NCI-H510A (cell line): ENCODE results near the gene HOXC5.
A peak's percentile ranks its signal among the peaks of the same experiment; 100 is the strongest.

Experiments
- DNase-seq: peaks from one replicate; lab custom pipeline; 2025; lab: John Stamatoyannopoulos, UW

HOXC5 gene

DNA sequence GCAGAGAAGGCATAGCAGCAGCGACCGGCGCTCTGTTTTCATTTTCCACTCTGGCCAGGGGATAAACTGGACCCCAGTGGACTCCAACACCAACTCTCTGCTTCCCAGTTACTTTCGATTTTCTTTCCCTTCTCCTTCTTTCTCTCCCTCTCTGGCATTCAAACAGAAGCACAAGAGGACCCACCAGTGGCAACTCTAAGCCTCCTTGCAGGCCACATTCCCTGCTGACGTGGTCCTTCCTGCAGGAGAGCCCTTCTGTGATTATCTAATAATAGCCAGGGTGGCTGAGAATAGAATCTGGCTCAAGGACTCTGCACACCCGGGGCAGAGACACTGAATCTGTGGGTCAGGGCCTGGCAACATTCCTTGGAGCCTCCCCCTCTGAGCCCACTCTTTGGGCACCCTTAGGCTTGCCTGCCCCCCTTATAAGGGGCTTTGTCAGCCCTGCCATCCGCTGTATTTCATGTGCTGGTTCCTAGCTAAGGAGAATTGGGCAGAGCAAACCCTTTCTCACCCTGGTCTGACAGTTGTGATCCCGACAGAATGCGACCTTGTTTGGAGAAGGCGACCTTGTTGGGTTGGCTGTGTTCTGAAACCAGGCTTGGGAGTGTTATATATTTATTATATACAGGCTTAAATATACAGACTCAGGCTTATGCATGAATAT lies 12.8 kb upstream of the HOXC5 start:
- DNase-seq = no peak

DNA sequence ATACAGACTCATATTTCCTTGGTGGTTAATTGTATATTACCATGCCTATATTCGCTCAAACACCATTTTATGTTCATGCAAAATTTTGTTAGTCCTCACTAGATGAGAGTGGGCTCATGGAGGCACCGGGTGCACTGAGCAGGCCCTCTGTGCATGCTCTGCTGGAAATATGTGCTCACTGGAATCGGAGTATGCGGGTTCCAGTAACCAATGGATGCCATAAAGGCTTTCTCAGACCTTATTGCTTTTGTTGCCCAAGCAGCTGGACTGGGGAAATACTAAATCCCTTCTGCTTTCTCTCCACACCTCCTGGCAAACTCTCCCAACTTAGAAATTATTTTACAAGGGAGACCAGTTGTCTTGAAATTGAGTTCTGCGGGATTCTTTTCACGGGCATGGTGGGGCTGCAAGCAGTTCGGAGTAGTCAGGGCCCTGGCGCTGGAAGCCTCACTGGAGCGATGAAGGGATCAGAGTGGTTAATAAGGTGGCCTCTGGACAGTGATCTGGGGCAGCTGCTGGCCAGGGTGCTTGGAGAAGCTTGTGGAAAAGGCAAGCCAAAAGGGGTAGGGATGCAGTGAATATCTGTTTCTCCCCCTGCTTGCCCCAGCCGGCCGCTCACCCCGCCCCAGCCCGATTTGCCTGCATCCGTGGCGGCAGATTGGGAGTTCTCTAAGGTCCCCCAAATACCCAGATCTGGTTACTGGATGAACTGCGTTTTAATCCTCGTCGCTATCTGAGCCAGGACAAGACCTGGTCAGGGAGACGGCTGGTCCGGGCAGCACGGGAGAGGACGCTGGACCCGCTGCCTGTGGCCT lies 12.1 kb upstream of the HOXC5 start:
- DNase-seq = no peak

DNA sequence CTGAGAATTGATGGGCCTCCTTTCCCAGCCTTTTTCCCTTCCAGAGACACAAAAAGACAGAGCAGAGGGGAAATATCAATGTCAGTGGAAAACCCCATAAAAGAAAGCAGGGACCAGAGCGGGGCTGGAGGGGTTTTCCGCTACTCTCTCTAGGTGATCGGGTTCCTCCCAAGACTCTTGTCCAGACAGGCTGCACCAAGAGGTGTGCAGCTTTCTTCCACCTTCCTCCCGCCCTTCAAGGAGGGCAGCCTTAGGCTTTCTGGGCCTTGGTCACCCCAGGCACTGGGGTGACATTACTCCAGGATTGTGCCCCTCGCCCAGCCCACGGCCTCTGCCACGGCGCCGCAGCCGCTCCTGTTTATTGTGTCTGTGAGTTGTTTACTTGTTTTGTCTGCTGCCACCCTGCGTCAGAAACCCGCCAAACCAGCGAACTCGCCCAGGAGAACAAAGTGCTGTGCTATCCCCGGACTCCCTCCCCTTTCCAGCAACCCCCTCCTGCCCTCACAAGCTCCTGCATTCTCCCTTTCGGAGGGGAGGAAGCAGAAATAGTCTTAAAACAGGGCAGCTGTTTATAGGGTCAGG lies 11.3 kb upstream of the HOXC5 start:
- peak; percentile 24 for DNase-seq

DNA sequence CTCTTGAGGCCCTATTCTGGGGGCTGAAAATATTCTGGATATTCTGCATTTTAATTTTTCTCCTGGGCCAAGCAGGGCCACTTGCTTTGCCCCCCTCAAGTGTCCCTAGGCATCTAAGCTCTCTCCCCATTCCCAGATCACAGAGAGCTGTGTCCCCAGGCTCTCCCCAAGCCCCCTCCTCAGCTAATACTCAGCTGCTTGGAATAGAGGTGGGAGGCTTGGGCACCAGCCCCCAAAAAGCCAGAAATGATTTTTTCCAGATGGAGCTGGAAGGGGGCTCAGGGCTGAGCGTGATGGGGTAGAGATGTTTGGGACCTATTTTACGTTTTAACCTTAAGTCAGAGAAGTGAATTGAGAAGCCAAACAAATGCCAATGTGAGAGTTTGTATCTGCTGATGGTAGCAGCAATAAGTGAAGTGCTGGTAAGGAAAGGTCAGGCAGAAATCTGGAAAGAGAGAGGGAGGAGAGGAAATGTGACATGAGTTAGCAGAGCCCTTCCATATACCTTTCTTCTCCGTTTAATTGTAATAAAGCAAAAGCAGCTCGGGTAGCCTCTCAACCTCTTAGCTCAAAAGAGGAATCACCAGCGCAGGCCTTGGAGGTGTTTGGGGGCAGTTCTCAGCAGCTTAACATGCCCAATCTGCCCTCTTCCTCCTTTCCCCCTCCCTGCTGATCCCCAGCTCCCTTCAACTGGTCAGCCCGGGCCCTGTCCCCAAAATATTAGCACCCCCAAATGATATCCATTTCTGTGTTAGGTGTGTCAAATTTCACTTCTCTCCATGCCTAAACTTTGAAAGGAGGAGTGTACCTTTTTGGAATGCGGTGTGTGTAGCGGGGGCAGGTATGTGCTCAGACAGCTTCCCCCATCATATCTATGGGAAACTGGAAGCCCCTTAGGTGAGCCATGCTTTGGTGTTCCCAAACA lies 9.6 kb upstream of the HOXC5 start:
- no peak for DNase-seq

DNA sequence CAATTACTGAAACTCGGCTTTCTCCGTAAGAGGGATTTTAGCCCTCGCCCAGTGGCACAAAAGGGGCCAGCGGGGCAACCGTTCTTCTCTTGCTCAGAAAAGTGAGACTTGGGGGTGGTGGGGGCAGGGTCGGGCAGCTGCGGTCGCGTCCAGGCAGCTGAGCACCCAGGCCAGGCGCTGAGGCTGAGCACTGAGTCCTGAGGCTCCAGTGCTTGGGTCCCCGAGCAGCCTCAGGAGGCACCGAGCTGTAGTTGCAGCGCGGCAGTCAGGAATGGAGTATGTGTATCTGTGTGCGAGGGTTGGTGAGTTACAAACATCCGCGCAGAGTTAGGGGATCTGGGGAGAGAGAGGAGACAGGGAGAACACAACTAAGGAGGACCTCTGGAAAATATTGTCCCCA lies 8.7 kb upstream of the HOXC5 start:
- DNase-seq = no peak

DNA sequence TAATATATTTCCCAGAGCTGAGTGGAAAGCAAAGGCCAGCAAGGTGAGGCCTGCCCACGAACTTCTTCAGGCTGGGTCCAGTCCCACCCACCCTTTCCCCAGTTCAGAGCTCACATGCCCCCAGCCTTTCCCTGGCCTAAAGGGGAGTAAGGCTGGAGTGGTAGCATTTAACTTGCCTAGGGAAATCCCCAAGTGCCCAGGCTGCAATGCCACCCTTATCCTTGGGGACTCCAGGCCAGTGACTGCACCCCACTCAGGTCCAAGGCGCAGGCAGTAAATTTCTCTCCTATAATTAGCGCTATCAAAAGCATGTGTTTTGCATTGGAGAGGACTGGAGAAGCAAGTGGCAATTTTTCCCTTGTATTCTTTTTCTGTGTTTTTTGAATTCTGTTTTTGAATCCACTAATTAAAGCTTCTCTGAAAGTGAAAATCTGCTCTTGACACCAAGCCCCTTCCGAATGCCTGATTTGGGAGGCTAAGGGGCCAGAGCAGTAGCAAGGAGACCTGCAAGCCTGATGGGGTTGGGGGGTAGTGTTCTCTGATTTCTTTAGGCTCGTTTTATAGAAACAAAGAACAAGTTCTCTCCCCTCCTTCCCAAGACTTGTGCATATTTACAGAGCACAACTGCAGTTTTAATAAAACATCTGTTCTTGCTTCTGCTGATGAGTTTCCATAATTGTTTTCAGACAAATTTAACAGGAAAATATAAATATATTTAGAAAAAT lies 8.1 kb upstream of the HOXC5 start:
- no peak for DNase-seq

DNA sequence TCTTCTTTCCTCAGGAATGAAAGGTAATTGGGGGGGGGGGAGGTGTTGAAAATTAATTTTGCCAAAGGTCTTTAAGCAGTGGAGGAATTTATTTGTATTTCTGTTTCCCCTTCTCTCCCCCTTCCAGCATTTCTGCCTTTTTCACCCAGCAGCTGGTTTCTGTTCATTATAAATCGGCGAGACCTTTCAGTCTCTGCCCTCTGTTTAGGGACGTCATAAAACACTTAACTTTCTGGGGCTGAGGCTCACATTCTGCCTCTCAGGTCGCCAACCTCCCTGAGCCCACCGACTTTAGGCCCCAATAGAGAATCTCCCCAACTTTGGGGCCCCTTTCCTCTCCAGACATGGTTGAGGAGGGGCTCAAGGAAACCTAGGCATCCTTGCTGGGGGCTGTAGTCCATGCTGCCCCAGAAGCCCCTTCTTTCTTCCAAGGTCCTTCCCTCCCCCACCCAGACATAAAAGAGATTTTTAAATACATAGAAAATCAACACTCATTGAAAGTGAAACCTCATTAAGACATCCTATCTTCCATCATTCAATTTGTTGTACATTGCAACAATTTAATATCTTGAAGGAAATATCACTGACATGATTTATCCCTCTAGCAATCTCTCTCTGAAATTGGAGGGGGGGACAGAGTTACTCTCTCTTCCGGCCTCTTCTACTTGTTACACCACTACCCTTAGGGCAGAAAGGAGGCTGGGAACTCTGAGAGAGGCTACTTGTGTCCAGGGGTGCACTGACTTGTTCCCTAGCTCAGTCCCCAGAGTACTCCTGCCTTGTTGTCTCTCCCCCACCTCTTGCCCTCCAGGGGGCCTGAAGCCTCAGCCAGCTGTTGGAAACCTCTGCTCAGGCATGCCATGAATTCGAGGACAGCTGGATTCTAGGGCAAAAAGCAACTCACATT lies 7.1 kb upstream of the HOXC5 start:
- DNase-seq = no peak

DNA sequence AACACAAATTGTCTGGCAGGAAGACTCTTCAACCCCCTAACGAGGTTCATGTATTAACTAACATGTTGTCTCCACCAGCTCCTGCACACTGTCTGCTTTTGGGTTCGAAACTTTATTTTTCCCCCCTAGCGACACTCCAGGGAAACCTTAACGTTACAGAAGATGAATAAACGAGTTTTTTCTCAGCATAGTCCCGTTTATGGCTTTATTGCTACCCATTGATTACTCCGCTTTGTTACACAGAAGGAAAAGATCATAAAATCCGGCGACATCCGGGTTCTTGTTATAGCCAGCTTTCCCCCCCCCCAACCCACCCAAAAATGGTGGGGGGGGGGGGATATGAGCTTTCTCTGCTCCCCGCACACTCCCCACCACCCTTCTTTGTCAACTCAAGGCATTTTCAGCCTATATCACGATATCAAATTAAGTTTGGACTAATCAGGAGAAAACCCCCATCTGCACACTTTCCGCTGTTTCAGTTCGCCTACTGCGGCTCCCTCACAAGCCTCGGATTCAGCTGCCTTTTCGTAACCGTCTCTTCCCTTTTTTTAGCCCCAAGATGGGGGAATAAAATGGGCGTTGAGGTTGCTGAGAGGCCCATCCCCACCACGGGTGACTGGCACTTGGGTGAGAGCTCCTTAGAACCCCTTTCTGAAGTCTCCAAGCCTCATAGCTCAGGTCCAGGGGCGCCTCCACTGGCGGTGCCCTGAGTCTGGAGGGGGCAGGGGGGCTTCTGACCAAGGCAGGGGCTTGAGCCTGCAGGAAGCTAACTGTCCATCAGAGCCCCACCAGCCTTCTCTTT lies 6.0 kb upstream of the HOXC5 start:
- no peak for DNase-seq

DNA sequence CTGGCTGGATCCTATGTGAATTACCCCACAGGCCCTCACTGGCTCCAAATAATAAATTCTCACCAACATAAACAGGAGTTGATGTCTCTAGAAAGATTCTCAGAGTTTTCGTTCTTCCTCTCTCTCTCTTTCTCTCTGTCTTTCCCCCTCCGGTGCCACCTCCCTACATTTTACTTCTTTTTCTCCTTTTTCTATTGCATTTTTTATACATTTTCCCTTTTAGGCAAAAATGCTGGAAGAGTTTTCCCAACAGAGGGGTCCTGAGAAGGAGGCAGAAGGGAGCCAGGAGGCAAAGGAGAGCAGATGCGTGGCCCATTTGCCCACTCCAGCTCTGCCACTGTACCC lies 5.4 kb upstream of the HOXC5 start:
- DNase-seq = no peak

DNA sequence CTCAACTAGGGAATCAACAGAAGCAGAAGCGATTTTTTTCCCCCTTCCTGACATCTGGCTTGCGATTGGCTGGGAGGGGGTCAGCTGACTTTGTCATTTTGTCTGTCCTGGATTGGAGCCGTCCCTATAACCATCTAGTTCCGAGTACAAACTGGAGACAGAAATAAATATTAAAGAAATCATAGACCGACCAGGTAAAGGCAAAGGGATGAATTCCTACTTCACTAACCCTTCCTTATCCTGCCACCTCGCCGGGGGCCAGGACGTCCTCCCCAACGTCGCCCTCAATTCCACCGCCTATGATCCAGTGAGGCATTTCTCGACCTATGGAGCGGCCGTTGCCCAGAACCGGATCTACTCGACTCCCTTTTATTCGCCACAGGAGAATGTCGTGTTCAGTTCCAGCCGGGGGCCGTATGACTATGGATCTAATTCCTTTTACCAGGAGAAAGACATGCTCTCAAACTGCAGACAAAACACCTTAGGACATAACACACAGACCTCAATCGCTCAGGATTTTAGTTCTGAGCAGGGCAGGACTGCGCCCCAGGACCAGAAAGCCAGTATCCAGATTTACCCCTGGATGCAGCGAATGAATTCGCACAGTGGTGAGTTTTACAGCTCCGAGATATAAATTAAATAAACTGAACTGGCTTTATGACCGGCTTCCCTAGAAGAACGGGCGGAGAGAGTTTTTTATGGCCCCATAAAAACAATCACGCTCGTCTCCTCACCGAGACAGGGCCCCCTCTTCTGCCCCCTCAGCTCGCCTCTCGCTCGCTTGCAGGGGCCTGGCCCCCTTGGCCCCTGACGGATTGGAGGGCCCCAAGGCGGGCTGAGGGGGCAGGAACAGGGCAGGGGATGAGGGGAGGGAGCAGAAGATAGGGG lies 4.3 kb upstream of the HOXC5 start, which contains the start of gene HOXC6:
Gene HOXC6 (plus strand): TSS at position 127 of the 888 bp plus-strand sequence. CDS start 82 bp downstream, at position 209.
- DNase-seq = no peak

DNA sequence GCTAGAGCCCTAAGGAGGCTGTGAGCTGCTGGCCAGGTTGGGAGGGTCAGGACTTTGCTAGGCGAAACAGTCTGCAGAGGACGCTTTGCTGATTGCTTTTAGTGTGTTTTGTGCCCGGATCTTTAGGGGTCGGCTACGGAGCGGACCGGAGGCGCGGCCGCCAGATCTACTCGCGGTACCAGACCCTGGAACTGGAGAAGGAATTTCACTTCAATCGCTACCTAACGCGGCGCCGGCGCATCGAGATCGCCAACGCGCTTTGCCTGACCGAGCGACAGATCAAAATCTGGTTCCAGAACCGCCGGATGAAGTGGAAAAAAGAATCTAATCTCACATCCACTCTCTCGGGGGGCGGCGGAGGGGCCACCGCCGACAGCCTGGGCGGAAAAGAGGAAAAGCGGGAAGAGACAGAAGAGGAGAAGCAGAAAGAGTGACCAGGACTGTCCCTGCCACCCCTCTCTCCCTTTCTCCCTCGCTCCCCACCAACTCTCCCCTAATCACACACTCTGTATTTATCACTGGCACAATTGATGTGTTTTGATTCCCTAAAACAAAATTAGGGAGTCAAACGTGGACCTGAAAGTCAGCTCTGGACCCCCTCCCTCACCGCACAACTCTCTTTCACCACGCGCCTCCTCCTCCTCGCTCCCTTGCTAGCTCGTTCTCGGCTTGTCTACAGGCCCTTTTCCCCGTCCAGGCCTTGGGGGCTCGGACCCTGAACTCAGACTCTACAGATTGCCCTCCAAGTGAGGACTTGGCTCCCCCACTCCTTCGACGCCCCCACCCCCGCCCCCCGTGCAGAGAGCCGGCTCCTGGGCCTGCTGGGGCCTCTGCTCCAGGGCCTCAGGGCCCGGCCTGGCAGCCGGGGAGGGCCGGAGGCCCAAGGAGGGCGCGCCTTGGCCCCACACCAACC lies 3.1 kb upstream of the HOXC5 start:
- no peak for DNase-seq

DNA sequence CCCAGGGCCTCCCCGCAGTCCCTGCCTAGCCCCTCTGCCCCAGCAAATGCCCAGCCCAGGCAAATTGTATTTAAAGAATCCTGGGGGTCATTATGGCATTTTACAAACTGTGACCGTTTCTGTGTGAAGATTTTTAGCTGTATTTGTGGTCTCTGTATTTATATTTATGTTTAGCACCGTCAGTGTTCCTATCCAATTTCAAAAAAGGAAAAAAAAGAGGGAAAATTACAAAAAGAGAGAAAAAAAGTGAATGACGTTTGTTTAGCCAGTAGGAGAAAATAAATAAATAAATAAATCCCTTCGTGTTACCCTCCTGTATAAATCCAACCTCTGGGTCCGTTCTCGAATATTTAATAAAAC lies 2.4 kb upstream of the HOXC5 start:
- DNase-seq = no peak

DNA sequence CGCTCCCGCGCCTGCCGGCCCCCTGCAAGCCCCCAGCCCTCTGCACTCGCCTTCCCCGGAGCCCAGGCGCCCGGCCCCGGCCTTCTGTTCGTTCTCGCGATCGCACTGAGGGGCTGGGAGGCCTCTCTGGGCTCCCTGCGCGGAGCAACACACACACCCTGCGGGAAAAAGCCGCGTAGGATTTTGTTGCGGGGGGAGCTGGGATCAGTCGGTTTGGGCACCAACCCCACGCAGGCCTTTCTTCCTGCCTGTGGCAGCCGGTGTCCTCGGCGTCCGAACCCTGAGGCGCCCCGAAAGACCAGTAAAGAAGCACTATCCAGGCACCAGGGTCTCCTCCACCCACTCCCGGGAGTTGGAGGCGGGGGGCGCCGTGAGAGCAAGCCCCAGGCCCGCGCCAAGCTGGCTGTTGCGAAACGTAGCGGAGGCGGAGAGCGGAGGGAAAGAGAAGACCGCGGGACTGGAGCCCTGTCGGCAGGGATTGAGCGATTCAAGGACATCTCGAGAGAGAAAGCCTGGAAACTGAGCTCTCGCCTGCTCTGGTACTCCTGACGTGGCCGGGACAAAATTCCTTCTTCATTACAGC lies 1.9 kb upstream of the HOXC5 start:
- no peak for DNase-seq

DNA sequence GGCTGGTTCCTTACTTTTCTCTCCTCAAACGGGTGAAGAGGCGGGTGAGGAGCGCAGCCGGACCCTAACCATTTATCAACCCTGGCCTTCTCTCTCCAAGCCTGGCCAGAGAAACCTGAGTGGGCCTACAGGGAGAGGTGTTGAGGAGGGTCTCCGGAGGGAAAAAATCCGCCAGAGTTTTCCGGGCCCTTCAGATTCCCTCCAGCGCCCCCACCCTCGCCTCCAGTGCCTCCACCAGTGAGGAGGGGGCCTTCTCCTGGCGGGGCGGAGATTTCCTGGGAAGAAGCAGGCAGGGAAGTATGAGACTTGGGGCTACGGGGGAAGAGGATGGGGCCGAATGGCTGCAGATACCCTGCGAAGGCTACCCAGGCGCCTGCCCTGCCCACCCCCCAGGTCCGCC lies 1.4 kb upstream of the HOXC5 start:
- no peak for DNase-seq

DNA sequence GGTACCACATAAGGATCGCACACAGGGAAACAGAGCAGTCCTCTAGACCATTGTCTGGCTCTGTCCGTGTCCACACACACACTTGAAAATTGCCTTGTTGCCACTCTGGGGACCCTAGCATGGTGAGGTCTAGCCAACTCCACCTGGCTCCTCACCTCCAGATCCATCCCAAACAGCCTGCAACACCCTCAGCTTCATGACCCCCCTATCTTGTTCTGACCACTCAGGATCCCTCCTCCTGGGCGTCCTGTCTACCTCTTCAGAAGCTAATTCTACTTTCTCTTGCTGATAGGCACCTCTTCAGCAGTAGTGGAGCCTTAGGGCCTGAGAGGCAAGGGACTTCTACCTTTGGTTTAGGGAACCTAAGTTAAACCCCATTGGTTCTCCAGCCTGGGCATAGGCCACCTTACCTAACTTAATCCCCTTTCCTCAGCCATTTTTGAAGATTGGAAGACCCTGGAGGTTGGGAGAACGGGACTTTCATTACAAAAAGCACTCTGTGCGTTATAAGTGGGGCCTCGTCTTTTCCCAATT lies 697 bp upstream of the HOXC5 start:
- DNase-seq = no peak

DNA sequence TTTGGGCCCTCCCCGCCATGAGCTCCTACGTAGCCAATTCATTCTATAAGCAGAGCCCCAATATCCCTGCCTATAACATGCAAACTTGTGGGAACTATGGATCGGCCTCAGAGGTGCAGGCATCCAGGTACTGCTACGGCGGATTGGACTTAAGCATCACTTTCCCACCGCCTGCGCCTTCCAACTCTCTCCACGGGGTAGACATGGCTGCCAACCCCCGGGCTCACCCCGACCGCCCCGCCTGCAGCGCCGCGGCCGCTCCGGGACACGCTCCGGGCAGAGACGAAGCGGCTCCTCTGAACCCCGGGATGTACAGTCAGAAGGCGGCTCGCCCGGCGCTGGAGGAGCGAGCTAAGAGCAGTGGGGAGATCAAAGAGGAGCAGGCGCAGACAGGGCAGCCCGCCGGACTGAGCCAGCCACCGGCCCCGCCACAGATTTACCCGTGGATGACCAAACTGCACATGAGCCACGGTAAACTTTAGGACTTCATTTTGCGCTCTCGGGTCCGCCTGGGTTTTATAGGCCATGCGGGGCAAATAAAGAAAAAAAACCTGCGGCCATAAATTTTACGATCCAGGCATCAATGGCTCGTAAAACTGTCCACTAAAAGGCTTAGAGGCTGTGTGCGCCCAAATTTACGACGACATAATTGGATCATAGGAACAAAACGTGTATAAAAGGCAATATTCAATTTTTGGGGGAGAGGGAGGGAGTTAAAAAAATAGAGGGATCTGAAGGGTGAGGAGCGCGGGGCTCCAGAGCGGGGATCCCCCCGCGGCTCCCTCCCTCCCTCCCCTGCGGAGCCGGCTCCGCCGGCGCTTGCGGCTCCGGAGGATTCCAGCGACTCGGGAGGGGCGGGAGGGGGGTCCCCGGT lies 493 bp downstream of the HOXC5 start:
- DNase-seq = no peak
